Right cardiac atrium (tissue), 5 donors: Measurements from ENCODE around the gene MAPK8IP3. TPM values are rescaled to one million over a fixed set of nuclear protein-coding genes. Genes with fewer than 3 reads are reported as not detected.
A peak's percentile ranks its signal among the peaks of the same experiment; 100 is the strongest.

Experiments used
- ATAC-seq, 2 donors: fragments of 200-7000 bp; cut with Tn5 transposase; one replicate each; pipeline versions ENCODE4 v1.8.0 to v1.9.1; 2020; ENCODE audit warnings: moderate library complexity in 2 of 2, mild to moderate bottlenecking in 1 of 2
- DNase-seq, 3 donors: peaks; one replicate each; pipeline ENCODE4 v3.0.0-alpha.2; 2020
- H3K27ac ChIP-seq: one replicate; pipeline ENCODE4 v1.5.1; 2013; ENCODE audit warnings: mild to moderate bottlenecking, low read length, control low read depth, moderate library complexity
- H3K27me3 ChIP-seq: one replicate; pipeline ENCODE4 v1.6.1; 2013; ENCODE audit not compliant: control insufficient read depth, insufficient read depth
- H3K4me1 ChIP-seq: one replicate; pipeline ENCODE4 v1.6.1; 2013; ENCODE audit warnings: low read length; ENCODE audit not compliant: control insufficient read depth, insufficient read depth
- H3K4me3 ChIP-seq: one replicate; pipeline ENCODE4 v1.5.1; 2013; ENCODE audit warnings: low read length, control low read depth
- H3K9me3 ChIP-seq: one replicate; pipeline ENCODE4 v1.6.1; 2013; ENCODE audit warnings: low read length; ENCODE audit not compliant: control insufficient read depth
- WGBS: extraction: QIAGEN DNeasy Blood & Tissue Kit; methylation state at CpG from one replicate; pipeline ENCODE4 v1.1.7; 2013; 5-methylcytosine and 5-hydroxymethylcytosine counted together
- intact Hi-C, 4 donors: fragments of 100-400 bp; cut with DNase I; formaldehyde crosslinking; loops; one replicate each; pipeline versions ENCODE4 v1.11.0 to v1.14.0; 2022 to 2023
- polyA plus RNA-seq: library from polyadenylated mRNA; stranded (reverse); fragments of 200-250 nt; gene quantifications from one replicate; pipeline ENCODE4 v1.2.3, GENCODE V29; 2013
- total RNA-seq, 4 donors: library from RNA; stranded (reverse); fragmentation: NEBNext Ultra II Directional; extraction: Animal tissue kit (Norgen Biotek cat#: 25700); gene quantifications; one replicate each; pipeline ENCODE4 v1.2.1, GENCODE V29; 2021
- donor health status: healthy with polysubstance abuse.
- donor health status: DM: no; HTN: yes; CAD: no.
- donor health status: DM: no; HTN: no; CAD: no.
- donor health status: DM: no; HTN: yes; CAD: no; lungs with severe emphysema.
- donor health status: DM: yes; HTN: yes; CAD: no.

The MAPK8IP3 gene
- total and polyA plus RNA-seq, 5 donors: 69.3 to 87.6 (median 76.0) TPM

- no peaks in the 10 kb centered on the region for H3K9me3 ChIP-seq
- 85% methylated on average over 22 of the region's 22 CpGs for WGBS
- peaks cover 8% of the 10 kb centered on the region for H3K4me1 ChIP-seq
- H3K27me3 ChIP-seq: no peaks in the 10 kb centered on the region
- DNase-seq (peak in 2 of 3 donors; percentile 53 to 64), ATAC-seq (no peak)
- H3K4me3 ChIP-seq: no peak overlapping the region
- no peak overlapping the region for H3K27ac ChIP-seq
- intact Hi-C loops: loop anchor here in 1 of 4 donors (5.0 kb wide), 1 partner anchor 65 kb away; no protein-coding TSS in a partner anchor
Measured at GRCh38 chr16:1776991-1777374, 71.0 kb downstream of the MAPK8IP3 start.

- 76% methylated on average over 36 of the region's 36 CpGs for WGBS
- peaks cover 8% of the 10 kb centered on the region for H3K4me1 ChIP-seq
- H3K27me3 ChIP-seq: no peaks in the 10 kb centered on the region
- H3K9me3 ChIP-seq: no peaks in the 10 kb centered on the region
- DNase-seq (peak; percentile 17 to 65 (median 62)), ATAC-seq (no peak)
- H3K27ac ChIP-seq: no peak overlapping the region
- no peak overlapping the region for H3K4me3 ChIP-seq
- intact Hi-C loops: loop anchor here in 1 of 4 donors (5.0 kb wide), 1 partner anchor 65 kb away; no protein-coding TSS in a partner anchor
Measured at GRCh38 chr16:1777375-1778199, 71.6 kb downstream of the MAPK8IP3 start.

- ATAC-seq: no peak
- Histone ChIP-seq H3K9me3 (no peaks in the 10 kb centered on the region), H3K27me3 (no peaks in the 10 kb centered on the region), H3K4me1 (peaks cover 8% of the 10 kb centered on the region), H3K27ac (no peak overlapping the region), H3K4me3 (no peak overlapping the region)
- DNase-seq: peak in 2 of 3 donors; percentile 50 to 54
- intact Hi-C loops: loop anchor here in 1 of 4 donors (5.0 kb wide), 1 partner anchor 66 kb away; no protein-coding TSS in a partner anchor
- WGBS: 84% methylated on average over 34 of the region's 34 CpGs
Measured at GRCh38 chr16:1778200-1779179, 72.5 kb downstream of the MAPK8IP3 start.

- no peaks in the 10 kb centered on the region for H3K9me3 ChIP-seq
- H3K27me3 ChIP-seq: no peaks in the 10 kb centered on the region
- DNase-seq (peak in 2 of 3 donors; percentile 54 to 58), ATAC-seq (no peak)
- intact Hi-C loops: loop anchor here in 1 of 4 donors (5.0 kb wide), 1 partner anchor 67 kb away; no protein-coding TSS in a partner anchor
- H3K27ac ChIP-seq: no peak overlapping the region
- 81% methylated on average over 8 of the region's 8 CpGs for WGBS
- H3K4me1 ChIP-seq: peaks cover 3% of the 10 kb centered on the region
- no peak overlapping the region for H3K4me3 ChIP-seq
Measured at GRCh38 chr16:1779234-1779701, 73.3 kb downstream of the MAPK8IP3 start.

- ATAC-seq (no peak), DNase-seq (peak; percentile 17 to 66 (median 65))
- Histone ChIP-seq H3K4me3 (no peak overlapping the region), H3K27ac (no peak overlapping the region), H3K9me3 (no peaks in the 10 kb centered on the region), H3K27me3 (no peaks in the 10 kb centered on the region), H3K4me1 (peaks cover 3% of the 10 kb centered on the region)
- WGBS: 81% methylated on average over 27 of the region's 27 CpGs
- intact Hi-C loops: loop anchor here in 1 of 4 donors (5.0 kb wide), 1 partner anchor 68 kb away; no protein-coding TSS in a partner anchor
Measured at GRCh38 chr16:1779741-1780676, 74.0 kb downstream of the MAPK8IP3 start.

GRCh38 chr16:1780677-1781072 lies 74.7 kb downstream of the MAPK8IP3 start:
- Histone ChIP-seq H3K27ac (no peak overlapping the region), H3K4me1 (peaks cover 3% of the 10 kb centered on the region), H3K27me3 (no peaks in the 10 kb centered on the region), H3K4me3 (no peak overlapping the region), H3K9me3 (no peaks in the 10 kb centered on the region)
- ATAC-seq (no peak), DNase-seq (peak in 1 of 3 donors; percentile 5)
- WGBS: 80% methylated on average over 6 of the region's 6 CpGs
- intact Hi-C loops: no loop called here

GRCh38 chr16:1781254-1781653 lies 75.3 kb downstream of the MAPK8IP3 start:
- WGBS: 65% methylated on average over 20 of the region's 20 CpGs
- H3K27ac ChIP-seq: no peak overlapping the region
- H3K4me1 ChIP-seq: peaks cover 3% of the 10 kb centered on the region
- intact Hi-C loops: no loop called here
- H3K27me3 ChIP-seq: no peaks in the 10 kb centered on the region
- peak; percentile 21 to 61 (median 43) for DNase-seq
- ATAC-seq: no peak
- peak overlapping the region; percentile 91 for H3K4me3 ChIP-seq
- no peaks in the 10 kb centered on the region for H3K9me3 ChIP-seq

GRCh38 chr16:1781758-1782407 lies 75.9 kb downstream of the MAPK8IP3 start:
- intact Hi-C loops: no loop called here
- DNase-seq: peak in 2 of 3 donors; percentile 34 to 73
- ATAC-seq: peak; percentile 0
- Histone ChIP-seq H3K4me3 (peak overlapping the region; percentile 91), H3K9me3 (no peaks in the 10 kb centered on the region), H3K4me1 (peaks cover 3% of the 10 kb centered on the region), H3K27ac (peak overlapping the region; percentile 72), H3K27me3 (no peaks in the 10 kb centered on the region)
- under 1% methylated on average over 70 of the region's 70 CpGs for WGBS

GRCh38 chr16:1782408-1783264 lies 76.6 kb downstream of the MAPK8IP3 start, which contains the start of the genes NUBP2 and SPSB3:
Gene NUBP2 (plus strand): TSS chr16:1782960. CDS start chr16:1783021, 61 bp downstream.
Gene SPSB3 (minus strand): TSS chr16:1782571. CDS start chr16:1781483, 1,088 bp downstream.
- Histone ChIP-seq H3K9me3 (no peaks in the 10 kb centered on the region), H3K4me3 (peak within 1 kb of the TSS; percentile 91), H3K27ac (peak within 1 kb of the TSS; percentile 72), H3K4me1 (peaks cover 3% of the 10 kb centered on the region), H3K27me3 (no peaks in the 10 kb centered on the region)
- ATAC-seq: peak; percentile 94 to 95
- intact Hi-C loops: no loop called here
- WGBS: under 1% methylated on average over 102 of the region's 102 CpGs
- DNase-seq: peak; percentile 100
